ENCODE measurements around the gene POLR3A.
"Not testable (repeated sequence)": the region's sequence is repeated elsewhere in the genome, so short reads cannot be mapped to it uniquely, and the experiment has no call there.

POLR3A gene

DNA sequence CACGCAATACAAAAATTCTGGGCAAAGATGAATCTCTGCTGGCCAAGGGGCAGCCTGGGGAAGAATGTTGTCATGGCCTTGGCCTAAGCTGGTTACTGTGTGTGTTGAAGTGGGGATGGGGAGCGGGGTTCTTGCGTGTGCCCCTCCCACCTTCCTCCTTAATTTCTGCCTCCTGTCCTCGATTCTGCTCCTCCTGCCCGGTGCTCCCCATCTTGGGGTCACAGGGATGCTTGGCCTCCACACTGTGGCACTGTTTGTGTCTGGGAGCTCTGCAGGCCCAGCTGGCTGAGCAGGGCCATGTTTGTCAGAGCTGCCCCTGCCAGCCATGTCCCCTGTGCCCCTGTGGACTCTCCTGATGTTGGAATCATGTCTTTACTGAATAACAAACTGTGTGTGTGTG is 41.4 kb upstream of the POLR3A start:
- DNase-seq = no peak
- peaks cover 0 to 2% (median 0%) of the 10 kb centered on the region in 5 experiments for H3K27me3 ChIP-seq (replicated peaks in 2 of 5; ENCODE audit: control insufficient read depth in 4 of 5, insufficient read depth in 5 of 5, low read length in 4 of 5)
- H3K27ac ChIP-seq (ENCODE audit: insufficient read depth in 1 of 2, low read depth in 1 of 2, low read length in 2 of 2, poor library complexity in 1 of 2, severe bottlenecking in 2 of 2) = no peak overlapping the region
- POLR2A ChIA-PET = no interaction called here
- WGBS (ENCODE audit: insufficient coverage) = 100% methylated on average over 2 of the region's 5 CpGs
- no peak overlapping the region for H3K4me3 ChIP-seq (ENCODE audit: control insufficient read depth in 1 of 7, extremely low read depth in 1 of 7, insufficient read depth in 4 of 7, low read depth in 2 of 7, low read length in 6 of 7)
- no peaks in the 10 kb centered on the region for H3K36me3 ChIP-seq (ENCODE audit: control insufficient read depth in 4 of 4, insufficient read depth in 4 of 4, low read length in 3 of 4)
- CTCF ChIA-PET = interaction anchor here (1.0 kb wide), 1 partner anchor 22 kb away, joined by 3 read pairs; no protein-coding TSS in a partner anchor
- H3K4me1 ChIP-seq (ENCODE audit: control extremely low read depth in 1 of 4, control insufficient read depth in 4 of 4, insufficient read depth in 4 of 4, low read length in 3 of 4) = no peaks in the 10 kb centered on the region
- no peaks in the 10 kb centered on the region for H3K9me3 ChIP-seq (ENCODE audit: control extremely low read depth in 1 of 5, control insufficient read depth in 4 of 5, insufficient read depth in 2 of 5, low read depth in 1 of 5, low read length in 4 of 5)

GRCh38 chr10:78070064-78070463 is 40.7 kb upstream of the POLR3A start:
- H3K9me3 ChIP-seq (ENCODE audit: control extremely low read depth in 1 of 5, control insufficient read depth in 4 of 5, insufficient read depth in 2 of 5, low read depth in 1 of 5, low read length in 4 of 5); H3K27me3 ChIP-seq (replicated peaks in 2 of 5; ENCODE audit: control insufficient read depth in 4 of 5, insufficient read depth in 5 of 5, low read length in 4 of 5); H3K4me1 ChIP-seq (ENCODE audit: control extremely low read depth in 1 of 4, control insufficient read depth in 4 of 4, insufficient read depth in 4 of 4, low read length in 3 of 4); H3K4me3 ChIP-seq (ENCODE audit: control insufficient read depth in 1 of 7, extremely low read depth in 1 of 7, insufficient read depth in 4 of 7, low read depth in 2 of 7, low read length in 6 of 7); POLR2A ChIA-PET; DNase-seq; H3K27ac ChIP-seq (ENCODE audit: insufficient read depth in 1 of 2, low read depth in 1 of 2, low read length in 2 of 2, poor library complexity in 1 of 2, severe bottlenecking in 2 of 2); H3K36me3 ChIP-seq (ENCODE audit: control insufficient read depth in 4 of 4, insufficient read depth in 4 of 4, low read length in 3 of 4): not testable (repeated sequence)
- whole genome bisulfite sequencing (ENCODE audit: insufficient coverage) = 96% methylated on average over 12 of the region's 12 CpGs
- CTCF ChIA-PET = interaction anchor here (0.6 kb wide), 1 partner anchor 74 kb away, joined by 3 read pairs; no protein-coding TSS in a partner anchor

DNA sequence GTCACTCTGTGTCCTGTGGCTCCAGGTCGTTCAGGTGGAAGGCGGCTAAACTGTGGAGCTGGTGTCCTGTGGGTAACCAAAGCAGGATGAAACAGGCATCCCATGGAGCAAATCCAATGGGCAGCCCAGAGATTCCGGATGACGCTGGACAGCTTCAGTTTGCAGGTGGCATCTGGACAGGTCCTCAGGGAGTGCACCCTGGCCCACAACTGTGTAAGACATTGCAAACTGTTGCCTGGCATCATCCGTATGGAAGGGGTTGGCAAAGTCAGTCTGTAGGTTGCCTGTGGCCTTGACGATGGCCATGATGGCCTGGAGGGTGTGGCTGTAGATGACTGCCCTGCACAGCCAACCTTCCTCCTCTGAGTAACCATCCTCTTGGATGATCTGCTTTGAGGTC is 39.8 kb upstream of the POLR3A start:
- Histone ChIP-seq H3K4me1 (ENCODE audit: control extremely low read depth in 1 of 4, control insufficient read depth in 4 of 4, insufficient read depth in 4 of 4, low read length in 3 of 4) (peaks cover 0 to 2% (median 0%) of the 10 kb centered on the region in 4 experiments), H3K9me3 (ENCODE audit: control extremely low read depth in 1 of 5, control insufficient read depth in 4 of 5, insufficient read depth in 2 of 5, low read depth in 1 of 5, low read length in 4 of 5) (no peaks in the 10 kb centered on the region), H3K27ac (ENCODE audit: insufficient read depth in 1 of 2, low read depth in 1 of 2, low read length in 2 of 2, poor library complexity in 1 of 2, severe bottlenecking in 2 of 2) (no peak overlapping the region), H3K4me3 (ENCODE audit: control insufficient read depth in 1 of 7, extremely low read depth in 1 of 7, insufficient read depth in 4 of 7, low read depth in 2 of 7, low read length in 6 of 7) (no peak overlapping the region), H3K36me3 (ENCODE audit: control insufficient read depth in 4 of 4, insufficient read depth in 4 of 4, low read length in 3 of 4) (no peaks in the 10 kb centered on the region), H3K27me3 (replicated peaks in 2 of 5; ENCODE audit: control insufficient read depth in 4 of 5, insufficient read depth in 5 of 5, low read length in 4 of 5) (peaks cover 0 to 2% (median 0%) of the 10 kb centered on the region in 5 experiments)
- WGBS (ENCODE audit: insufficient coverage) = 98% methylated on average over 5 of the region's 6 CpGs
- no peak for DNase-seq
- CTCF ChIA-PET = no interaction called here
- POLR2A ChIA-PET = no interaction called here

- Histone ChIP-seq H3K9me3 (ENCODE audit: control extremely low read depth in 1 of 5, control insufficient read depth in 4 of 5, insufficient read depth in 2 of 5, low read depth in 1 of 5, low read length in 4 of 5) (no peaks in the 10 kb centered on the region), H3K27ac (ENCODE audit: insufficient read depth in 1 of 2, low read depth in 1 of 2, low read length in 2 of 2, poor library complexity in 1 of 2, severe bottlenecking in 2 of 2) (no peak overlapping the region), H3K27me3 (replicated peaks in 2 of 5; ENCODE audit: control insufficient read depth in 4 of 5, insufficient read depth in 5 of 5, low read length in 4 of 5) (no peaks in the 10 kb centered on the region), H3K36me3 (ENCODE audit: control insufficient read depth in 4 of 4, insufficient read depth in 4 of 4, low read length in 3 of 4) (no peaks in the 10 kb centered on the region), H3K4me3 (ENCODE audit: control insufficient read depth in 1 of 7, extremely low read depth in 1 of 7, insufficient read depth in 4 of 7, low read depth in 2 of 7, low read length in 6 of 7) (no peak overlapping the region), H3K4me1 (ENCODE audit: control extremely low read depth in 1 of 4, control insufficient read depth in 4 of 4, insufficient read depth in 4 of 4, low read length in 3 of 4) (peaks cover 0 to 5% (median 1%) of the 10 kb centered on the region in 4 experiments)
- CTCF ChIA-PET = no interaction called here
- POLR2A ChIA-PET = no interaction called here
- 98% methylated on average over 9 of the region's 11 CpGs for WGBS (ENCODE audit: insufficient coverage)
- DNase-seq = no peak
Measured at GRCh38 chr10:78066728-78067430, 37.6 kb upstream of the POLR3A start.

GRCh38 chr10:78066012-78066411 is 36.7 kb upstream of the POLR3A start:
- 20% methylated on average over 2 of the region's 5 CpGs for WGBS (ENCODE audit: insufficient coverage)
- DNase-seq = no peak
- Histone ChIP-seq H3K4me3 (ENCODE audit: control insufficient read depth in 1 of 7, extremely low read depth in 1 of 7, insufficient read depth in 4 of 7, low read depth in 2 of 7, low read length in 6 of 7) (no peak overlapping the region), H3K27me3 (replicated peaks in 2 of 5; ENCODE audit: control insufficient read depth in 4 of 5, insufficient read depth in 5 of 5, low read length in 4 of 5) (no peaks in the 10 kb centered on the region), H3K4me1 (ENCODE audit: control extremely low read depth in 1 of 4, control insufficient read depth in 4 of 4, insufficient read depth in 4 of 4, low read length in 3 of 4) (peaks cover 0 to 7% (median 2%) of the 10 kb centered on the region in 4 experiments), H3K36me3 (ENCODE audit: control insufficient read depth in 4 of 4, insufficient read depth in 4 of 4, low read length in 3 of 4) (no peaks in the 10 kb centered on the region), H3K9me3 (ENCODE audit: control extremely low read depth in 1 of 5, control insufficient read depth in 4 of 5, insufficient read depth in 2 of 5, low read depth in 1 of 5, low read length in 4 of 5) (no peaks in the 10 kb centered on the region), H3K27ac (ENCODE audit: insufficient read depth in 1 of 2, low read depth in 1 of 2, low read length in 2 of 2, poor library complexity in 1 of 2, severe bottlenecking in 2 of 2) (no peak overlapping the region)
- CTCF ChIA-PET = no interaction called here
- POLR2A ChIA-PET = no interaction called here

GRCh38 chr10:78065611-78066010 is 36.3 kb upstream of the POLR3A start:
- ChIA-PET POLR2A (no interaction called here), CTCF (no interaction called here)
- no peak for DNase-seq
- Histone ChIP-seq H3K9me3 (ENCODE audit: control extremely low read depth in 1 of 5, control insufficient read depth in 4 of 5, insufficient read depth in 2 of 5, low read depth in 1 of 5, low read length in 4 of 5) (no peaks in the 10 kb centered on the region), H3K27me3 (replicated peaks in 2 of 5; ENCODE audit: control insufficient read depth in 4 of 5, insufficient read depth in 5 of 5, low read length in 4 of 5) (no peaks in the 10 kb centered on the region), H3K4me3 (ENCODE audit: control insufficient read depth in 1 of 7, extremely low read depth in 1 of 7, insufficient read depth in 4 of 7, low read depth in 2 of 7, low read length in 6 of 7) (no peak overlapping the region), H3K36me3 (ENCODE audit: control insufficient read depth in 4 of 4, insufficient read depth in 4 of 4, low read length in 3 of 4) (no peaks in the 10 kb centered on the region), H3K4me1 (ENCODE audit: control extremely low read depth in 1 of 4, control insufficient read depth in 4 of 4, insufficient read depth in 4 of 4, low read length in 3 of 4) (peaks cover 0 to 7% (median 2%) of the 10 kb centered on the region in 4 experiments), H3K27ac (ENCODE audit: insufficient read depth in 1 of 2, low read depth in 1 of 2, low read length in 2 of 2, poor library complexity in 1 of 2, severe bottlenecking in 2 of 2) (no peak overlapping the region)
- 100% methylated on average over 1 of the region's 2 CpGs for WGBS (ENCODE audit: insufficient coverage)

GRCh38 chr10:78064919-78065318 is 35.6 kb upstream of the POLR3A start:
- H3K4me1 ChIP-seq (ENCODE audit: control extremely low read depth in 1 of 4, control insufficient read depth in 4 of 4, insufficient read depth in 4 of 4, low read length in 3 of 4); DNase-seq; H3K27ac ChIP-seq (ENCODE audit: insufficient read depth in 1 of 2, low read depth in 1 of 2, low read length in 2 of 2, poor library complexity in 1 of 2, severe bottlenecking in 2 of 2); H3K4me3 ChIP-seq (ENCODE audit: control insufficient read depth in 1 of 7, extremely low read depth in 1 of 7, insufficient read depth in 4 of 7, low read depth in 2 of 7, low read length in 6 of 7); H3K36me3 ChIP-seq (ENCODE audit: control insufficient read depth in 4 of 4, insufficient read depth in 4 of 4, low read length in 3 of 4); H3K27me3 ChIP-seq (replicated peaks in 2 of 5; ENCODE audit: control insufficient read depth in 4 of 5, insufficient read depth in 5 of 5, low read length in 4 of 5); H3K9me3 ChIP-seq (ENCODE audit: control extremely low read depth in 1 of 5, control insufficient read depth in 4 of 5, insufficient read depth in 2 of 5, low read depth in 1 of 5, low read length in 4 of 5); POLR2A ChIA-PET: not testable (repeated sequence)
- WGBS (ENCODE audit: insufficient coverage) = no CpG with 5 or more reads among the region's 2 CpGs
- CTCF ChIA-PET = interaction anchor here (1.0 kb wide), 1 partner anchor 11 kb away, joined by 3 read pairs; no protein-coding TSS in a partner anchor
